OCI-LY7 (cell line): ENCODE results near the gene TMEM131L. TPM values are rescaled to one million over a fixed set of nuclear protein-coding genes. Genes with fewer than 3 reads are reported as not detected.

Experiments
- BruUV-seq: library from RNA; stranded (reverse); fragments of 400-500 nt; replicated peaks from 2 replicates; lab custom pipeline; 2021; lab: Mats Ljungman, UMichigan
- CTCF ChIA-PET: fragments of 300-600 bp; sonication (Branson Sonifier 250); formaldehyde crosslinking; loops from one replicate; lab custom pipeline; 2022; ENCODE audit warnings: antibody characterized with exemption; ENCODE audit not compliant: unreplicated experiment; lab: Charles Lee
- POLR2A ChIA-PET: fragments of 300-600 bp; sonication (Branson Sonifier 250); formaldehyde crosslinking; loops from one replicate; lab custom pipeline; 2022; ENCODE audit warnings: antibody characterized with exemption; lab: Charles Lee
- DNase-seq: peaks from one replicate; pipeline ENCODE4 v3.0.0-alpha.2; 2015; ENCODE audit warnings: low spot score
- H2AFZ ChIP-seq: fragments of 200-600 bp; sonication (generic), shearing (Covaris generic); 2 replicates; pipeline ENCODE4 v1.6.1; 2014; ENCODE audit warnings: mild to moderate bottlenecking, antibody characterized with exemption, low read length, moderate library complexity
- H3K27ac ChIP-seq: fragments of 200-600 bp; sonication (generic); 2 replicates; pipeline ENCODE4 v1.5.1; 2014; ENCODE audit warnings: mixed run types, low read depth, mild to moderate bottlenecking, moderate library complexity, low read length, inconsistent platforms; ENCODE audit not compliant: poor library complexity, severe bottlenecking
- H3K36me3 ChIP-seq: fragments of 200-600 bp; sonication (generic); 2 replicates; pipeline ENCODE4 v1.6.1; 2014; ENCODE audit warnings: mild to moderate bottlenecking, antibody characterized with exemption, low read length, moderate library complexity, mixed read lengths; ENCODE audit not compliant: insufficient read depth
- H3K4me1 ChIP-seq: fragments of 200-600 bp; sonication (generic); 2 replicates; pipeline ENCODE4 v1.5.1; 2014; ENCODE audit warnings: mild to moderate bottlenecking, low read length; ENCODE audit not compliant: insufficient read depth, poor library complexity, severe bottlenecking
- H3K4me2 ChIP-seq: fragments of 200-600 bp; sonication (generic); 2 replicates; pipeline ENCODE4 v1.6.1; 2014; ENCODE audit warnings: mild to moderate bottlenecking, low read length
- H3K4me3 ChIP-seq: fragments of 200-600 bp; sonication (generic); 2 replicates; pipeline ENCODE4 v1.5.1; 2014; ENCODE audit warnings: mild to moderate bottlenecking, low read depth, low read length; ENCODE audit not compliant: poor library complexity, severe bottlenecking
- H3K79me2 ChIP-seq: fragments of 200-600 bp; sonication (generic); 2 replicates; pipeline ENCODE4 v1.6.1; 2016; ENCODE audit warnings: low read depth, mild to moderate bottlenecking, low read length, moderate library complexity, mixed read lengths; ENCODE audit not compliant: insufficient read depth
- H3K9me2 ChIP-seq: fragments of 200-600 bp; sonication (generic); 2 replicates; pipeline ENCODE4 v1.6.1; 2016; ENCODE audit warnings: mild to moderate bottlenecking, low read length, mixed read lengths; ENCODE audit not compliant: insufficient read depth
- H3K9me3 ChIP-seq: fragments of 200-600 bp; sonication (generic); 2 replicates; pipeline ENCODE4 v1.6.1; 2014; ENCODE audit warnings: mild to moderate bottlenecking, mixed run types, low read length, mixed read lengths
- H4K20me1 ChIP-seq: fragments of 200-600 bp; sonication (generic); 2 replicates; pipeline ENCODE4 v1.6.1; 2014; ENCODE audit warnings: mild to moderate bottlenecking, antibody characterized with exemption, low read length, moderate library complexity, mixed read lengths; ENCODE audit not compliant: insufficient read depth
- CTCF ChIP-seq: fragments of 200-600 bp; sonication (generic); conservative IDR thresholded peaks from 2 replicates; pipeline ENCODE4 v1.5.1; 2014; ENCODE audit warnings: mild to moderate bottlenecking, antibody characterized with exemption, low read length, moderate library complexity, mixed read lengths
- EZH2phosphoT487 ChIP-seq: fragments of 200-600 bp; sonication (generic); IDR thresholded peaks from 2 replicates; pipeline ENCODE4 v1.6.1; 2018; ENCODE audit warnings: low read depth, borderline replicate concordance, mild to moderate bottlenecking, mixed run types, antibody characterized with exemption, low read length, moderate library complexity, mixed read lengths
- intact Hi-C: fragments of 100-400 bp; cut with micrococcal nuclease; formaldehyde crosslinking; loops from one replicate; pipeline ENCODE4 v1.10.0; 2022; ENCODE audit not compliant: unreplicated experiment
- total RNA-seq, 2 experiments: library from RNA; depleted of rRNA in 1 of 2; stranded (reverse); fragments of >200 nt in 1 of 2; shearing (Covaris generic) in 1 of 2; gene quantifications; 2 replicates each; pipeline ENCODE4 v1.2.3, GENCODE V29; 2014 to 2022

The TMEM131L gene
- total RNA-seq, 2 experiments from 2014 or later = 133 to 148 TPM

- TF ChIP-seq CTCF = no peak
- no peak for TF ChIP-seq EZH2phosphoT487
- Histone ChIP-seq H3K4me1 (peaks cover 73% of the 10 kb centered on the region), H3K4me3 (peak overlapping the region; percentile 87), H3K9me2 (no peaks in the 10 kb centered on the region), H3K4me2 (peak overlapping the region; percentile 94), H3K9me3 (no peaks in the 10 kb centered on the region), H3K36me3 (peaks cover 98% of the 10 kb centered on the region), H2AFZ (no peak overlapping the region), H3K27ac (peak overlapping the region; percentile 95), H3K79me2 (peaks cover 98% of the 10 kb centered on the region), H4K20me1 (peaks cover 76% of the 10 kb centered on the region)
- POLR2A ChIA-PET = interaction anchor here (1.0 kb wide), 1 partner anchor 11 kb away, joined by 3 read pairs; no protein-coding TSS in a partner anchor
- CTCF ChIA-PET = no interaction called here
- peak; percentile 54 for DNase-seq
- no TSS peak for BruUV-seq
- intact Hi-C loops = no loop called here
Measured at GRCh38 chr4:153471698-153472093, 5.5 kb downstream of the TMEM131L start.

GRCh38 chr4:153472122-153473037 lies 6.2 kb downstream of the TMEM131L start:
- Histone ChIP-seq H4K20me1 (peaks cover 80% of the 10 kb centered on the region), H3K79me2 (peaks cover 100% of the 10 kb centered on the region), H3K9me2 (no peaks in the 10 kb centered on the region), H3K4me1 (peaks cover 80% of the 10 kb centered on the region), H3K4me3 (peak overlapping the region; percentile 87), H3K4me2 (peak overlapping the region; percentile 94), H3K36me3 (peaks cover 100% of the 10 kb centered on the region), H3K27ac (peak overlapping the region; percentile 95), H2AFZ (no peak overlapping the region), H3K9me3 (no peaks in the 10 kb centered on the region)
- TF ChIP-seq EZH2phosphoT487 (no peak), CTCF (no peak)
- intact Hi-C loops = no loop called here
- ChIA-PET POLR2A (interaction anchor here (0.6 to 1.0 kb wide), 3 partner anchors 11 to 741 kb away, joined by 3 to 4 read pairs (median 3); no protein-coding TSS in a partner anchor), CTCF (no interaction called here)
- BruUV-seq = no TSS peak
- no peak for DNase-seq

GRCh38 chr4:153474251-153474650 lies 8.1 kb downstream of the TMEM131L start:
- intact Hi-C loops = no loop called here
- BruUV-seq = no TSS peak
- Histone ChIP-seq H3K4me2 (peak overlapping the region; percentile 94), H3K79me2 (peaks cover 100% of the 10 kb centered on the region), H3K9me3 (no peaks in the 10 kb centered on the region), H2AFZ (no peak overlapping the region), H3K4me3 (peak overlapping the region; percentile 7), H3K4me1 (peaks cover 99% of the 10 kb centered on the region), H4K20me1 (peaks cover 79% of the 10 kb centered on the region), H3K36me3 (peaks cover 100% of the 10 kb centered on the region), H3K9me2 (no peaks in the 10 kb centered on the region), H3K27ac (peak overlapping the region; percentile 95)
- no peak for DNase-seq
- TF ChIP-seq CTCF = no peak
- no peak for TF ChIP-seq EZH2phosphoT487
- ChIA-PET CTCF (no interaction called here), POLR2A (interaction anchor here (0.7 to 1.6 kb wide), 7 partner anchors 8 to 134 kb away, joined by 3 to 5 read pairs (median 3); partner anchors contain the start of gene TMEM131L)
